ENCODE measurements around the gene PEMT. TPM values are rescaled to one million over a fixed set of nuclear protein-coding genes. Genes with fewer than 3 reads are reported as not detected.

PEMT gene
- total and polyA plus RNA-seq, 2 of the 8 experiments (the other 6 are each of a cell fraction or from before 2014, with no cell fraction given): 42.0 to 118 TPM

- Histone ChIP-seq H4K91ac (replicated peaks; ENCODE audit: insufficient read length, low read length) (no peak overlapping the region), H2BK12ac (ENCODE audit: low read depth, low read length) (no peak overlapping the region), H3K27ac (ENCODE audit: low read depth, low read length) (no peak overlapping the region), H3K36me3 (ENCODE audit: control insufficient read depth in 2 of 4, insufficient read depth in 4 of 4, low read length in 3 of 4) (no peaks in the 10 kb centered on the region), H2BK20ac (ENCODE audit: low read length) (no peak overlapping the region), H2AK5ac (ENCODE audit: low read depth, low read length) (no peak overlapping the region), H3K56ac (replicated peaks; ENCODE audit: insufficient read length, low read depth, low read length) (no peak overlapping the region), H4K20me1 (replicated peaks in 1 of 2; ENCODE audit: control insufficient read depth in 1 of 2, insufficient read depth in 2 of 2, low read length in 2 of 2) (peaks cover 0 to 4% of the 10 kb centered on the region in 2 experiments), H3K4me3 (ENCODE audit: extremely low read depth in 1 of 4, insufficient read depth in 2 of 4, low read depth in 3 of 4, low read length in 4 of 4) (no peak overlapping the region), H3K9me3 (ENCODE audit: insufficient read depth in 2 of 2, low read depth in 1 of 2, low read length in 1 of 2) (peaks cover 0 to 7% of the 10 kb centered on the region in 2 experiments; a peak in 2 of 4 replicates), H3K4me2 (ENCODE audit: insufficient read depth in 1 of 2, low read depth in 2 of 2, low read length in 2 of 2) (no peak overlapping the region), H4K8ac (ENCODE audit: extremely low read depth, insufficient read depth, low read length) (no peak overlapping the region), H4K5ac (ENCODE audit: insufficient read length, low read depth, low read length) (no peak overlapping the region), H2BK5ac (ENCODE audit: low read depth, low read length) (no peak overlapping the region), H3K4me1 (replicated peaks in 1 of 4; ENCODE audit: control insufficient read depth in 3 of 4, insufficient read depth in 4 of 4, low read length in 3 of 4) (no peaks in the 10 kb centered on the region), H3K79me2 (ENCODE audit: control insufficient read depth in 1 of 2, insufficient read depth in 2 of 2, low read length in 2 of 2) (no peaks in the 10 kb centered on the region), H3K9ac (replicated peaks in 1 of 4; ENCODE audit: extremely low read depth in 1 of 4, low read depth in 3 of 4, low read length in 3 of 4) (no peak overlapping the region), H3K23ac (ENCODE audit: insufficient read length) (no peak overlapping the region), H3K4ac (replicated peaks; ENCODE audit: insufficient read length, low read depth, low read length) (no peak overlapping the region), H3K23me2 (ENCODE audit: low read depth, low read length) (peaks cover 5% of the 10 kb centered on the region; the same call in 1 of the 2 replicates), H3K27me3 (replicated peaks in 1 of 4; ENCODE audit: control insufficient read depth in 3 of 4, extremely low read depth in 1 of 4, insufficient read depth in 3 of 4, low read length in 3 of 4) (no peaks in the 10 kb centered on the region), H3K79me1 (ENCODE audit: low read depth, low read length) (no peaks in the 10 kb centered on the region), H2BK15ac (ENCODE audit: low read length) (no peak overlapping the region), H2AFZ (ENCODE audit: low read length) (no peak overlapping the region), H2BK120ac (replicated peaks; ENCODE audit: low read depth, low read length) (no peak overlapping the region), H3K14ac (ENCODE audit: insufficient read length) (no peak overlapping the region), H3K18ac (ENCODE audit: extremely low read depth, low read length) (no peak overlapping the region)
- 86% methylated on average over 19 of the region's 19 CpGs; no CpG with 5 or more reads in 1 of the 2 experiments for WGBS, 2 experiments (ENCODE audit: extremely low coverage in 1 of 2, insufficient coverage in 1 of 2, insufficient read length in 1 of 2, insufficient replicate concordance in 2 of 2, low coverage in 1 of 2, low lambda C conversion rate in 2 of 2, missing lambda C conversion rate in 1 of 2)
- FAIRE-seq (no peak), DNase-seq (ENCODE audit: low read depth in 1 of 2, low spot score in 2 of 2) (no peak)
- POLR2A ChIA-PET (ENCODE audit: partially characterized antibody): interaction anchor here (0.5 to 0.8 kb wide), 2 partner anchors 92 to 771 kb away, joined by 3 read pairs; no protein-coding TSS in a partner anchor
- CTCF ChIA-PET (ENCODE audit: partially characterized antibody): interaction anchor here (0.6 to 1.6 kb wide), 6 partner anchors 32 to 178 kb away, joined by 3 to 4 read pairs (median 4); no protein-coding TSS in a partner anchor
- TF ChIP-seq SAP30 (IDR thresholded peaks at IDR 0.05; ENCODE audit: insufficient read depth, insufficient replicate concordance, low read length): no peak
- no peak for TF ChIP-seq YY1 (IDR thresholded peaks at IDR 0.05; ENCODE audit: low read depth, low read length)
- TF ChIP-seq POLR2AphosphoS5 (IDR thresholded peaks at IDR 0.05; ENCODE audit: low read depth, low read length): no peak
- TF ChIP-seq BCL11A (IDR thresholded peaks at IDR 0.05; ENCODE audit: low read depth in 2 of 2, low read length in 2 of 2): no peak
- no peak for TF ChIP-seq E2F6 (IDR thresholded peaks at IDR 0.05)
- TF ChIP-seq TAF7 (optimal IDR thresholded peaks at IDR 0.05; ENCODE audit: borderline replicate concordance, low read depth, low read length): no peak
- no peak for TF ChIP-seq SP2 (IDR thresholded peaks at IDR 0.05; ENCODE audit: low read length)
- TF ChIP-seq NRF1 (IDR thresholded peaks at IDR 0.05; ENCODE audit: low read depth, low read length): no peak
- no peak for TF ChIP-seq MAFK (IDR thresholded peaks at IDR 0.05; ENCODE audit: low read depth, low read length)
- TF ChIP-seq USF2 (IDR thresholded peaks at IDR 0.05; ENCODE audit: low read length): no peak
- TF ChIP-seq KDM1A (IDR thresholded peaks at IDR 0.05; ENCODE audit: borderline replicate concordance, low read length): no peak
- no peak for TF ChIP-seq GABPA (IDR thresholded peaks at IDR 0.05; ENCODE audit: borderline replicate concordance, insufficient read depth, low read length)
Observed at GRCh38 chr17:17456251-17456650, 135.3 kb downstream of the PEMT start.

Measured in H1 (cell line).